Amygdala (tissue), 56 donors: Measurements from ENCODE around the gene IER2.
"Not testable (repeated sequence)": the region's sequence is repeated elsewhere in the genome, so short reads cannot be mapped to it uniquely, and the experiment has no call there.

Experiments
- DNase-seq, 56 donors: peaks; one replicate each; lab custom pipeline; 2025; lab: John Stamatoyannopoulos, UW

The IER2 gene

DNA sequence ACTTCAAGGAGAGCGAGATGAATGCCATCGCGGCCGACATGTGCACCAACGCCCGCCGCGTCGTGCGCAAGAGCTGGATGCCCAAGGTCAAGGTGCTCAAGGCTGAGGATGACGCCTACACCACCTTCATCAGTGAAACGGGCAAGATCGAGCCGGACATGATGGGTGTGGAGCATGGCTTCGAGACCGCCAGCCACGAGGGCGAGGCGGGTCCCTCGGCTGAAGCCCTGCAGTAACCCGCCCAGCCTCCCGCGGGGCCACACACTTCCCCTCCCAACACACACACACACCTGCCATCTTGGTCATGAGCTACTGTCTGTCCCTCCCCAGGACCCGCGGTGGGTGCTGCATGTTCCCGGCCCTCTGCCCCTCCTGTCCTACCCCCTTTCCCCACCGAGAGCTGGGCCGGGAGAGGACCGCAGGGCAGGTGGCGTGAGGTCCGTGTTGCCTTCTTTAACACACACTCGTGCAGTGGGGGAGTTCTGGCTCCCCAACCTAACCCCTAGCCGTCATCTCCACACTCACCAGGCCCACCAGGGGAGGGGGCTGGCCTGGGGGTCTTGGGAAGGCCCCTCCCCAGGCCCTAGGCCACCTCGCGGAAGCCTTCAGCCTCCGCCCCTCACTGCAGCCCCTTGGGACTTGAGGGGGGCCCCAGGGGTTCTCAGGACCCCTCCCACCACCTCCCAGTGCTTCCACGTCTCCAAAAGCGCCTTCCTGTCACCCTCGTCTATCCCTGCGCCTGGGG lies 11.9 kb upstream of the IER2 start:
- DNase-seq, result no peak

DNA sequence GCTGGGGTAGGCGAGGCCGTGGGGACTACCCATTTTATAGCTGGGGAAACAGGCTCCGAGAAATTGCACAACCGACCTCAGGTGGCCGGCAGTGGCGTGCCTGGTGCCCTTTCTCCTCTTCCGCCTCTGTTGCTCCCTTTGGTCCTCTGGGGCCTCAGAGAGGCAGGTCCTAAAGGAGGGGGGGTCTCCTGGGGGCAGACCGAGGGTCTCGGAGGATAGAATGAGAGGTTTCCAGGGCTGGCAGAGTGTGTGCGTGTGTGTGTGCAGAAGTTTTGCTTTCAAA lies 11.4 kb upstream of the IER2 start:
- no peak for DNase-seq

DNA sequence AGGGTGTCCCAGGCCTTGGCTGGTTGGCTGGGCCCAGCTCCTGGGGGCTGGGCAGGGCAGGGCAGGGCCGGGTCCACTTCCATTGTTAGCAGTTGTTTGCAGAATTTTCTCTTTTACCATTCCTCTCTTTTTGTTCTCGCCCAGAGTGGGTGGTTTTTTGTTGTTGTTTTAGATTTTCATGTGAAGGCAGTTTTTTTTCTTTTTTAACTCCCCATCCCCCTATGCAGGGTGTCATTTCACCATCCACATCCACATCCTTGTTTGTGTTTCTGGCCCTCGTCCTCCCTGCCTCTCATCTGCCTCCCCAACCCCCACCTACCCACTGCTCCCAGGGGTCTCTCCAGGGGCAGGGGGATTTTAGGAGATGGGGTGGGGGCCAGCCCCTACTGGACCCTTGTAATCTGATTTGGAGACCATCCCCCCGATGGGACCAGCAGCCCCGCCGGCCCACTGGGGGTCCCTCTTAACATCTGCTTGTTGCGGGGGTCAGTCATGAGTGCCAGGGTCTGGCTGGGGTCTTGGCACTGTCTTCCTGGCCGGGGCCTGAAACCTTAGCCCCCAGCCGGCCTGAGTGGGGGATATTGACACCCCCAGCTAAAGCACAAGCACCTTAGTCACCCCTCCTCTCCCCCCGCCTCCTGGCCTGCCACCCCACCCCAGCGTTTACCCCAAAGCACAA lies 10.4 kb upstream of the IER2 start:
- DNase-seq, result no peak

DNA sequence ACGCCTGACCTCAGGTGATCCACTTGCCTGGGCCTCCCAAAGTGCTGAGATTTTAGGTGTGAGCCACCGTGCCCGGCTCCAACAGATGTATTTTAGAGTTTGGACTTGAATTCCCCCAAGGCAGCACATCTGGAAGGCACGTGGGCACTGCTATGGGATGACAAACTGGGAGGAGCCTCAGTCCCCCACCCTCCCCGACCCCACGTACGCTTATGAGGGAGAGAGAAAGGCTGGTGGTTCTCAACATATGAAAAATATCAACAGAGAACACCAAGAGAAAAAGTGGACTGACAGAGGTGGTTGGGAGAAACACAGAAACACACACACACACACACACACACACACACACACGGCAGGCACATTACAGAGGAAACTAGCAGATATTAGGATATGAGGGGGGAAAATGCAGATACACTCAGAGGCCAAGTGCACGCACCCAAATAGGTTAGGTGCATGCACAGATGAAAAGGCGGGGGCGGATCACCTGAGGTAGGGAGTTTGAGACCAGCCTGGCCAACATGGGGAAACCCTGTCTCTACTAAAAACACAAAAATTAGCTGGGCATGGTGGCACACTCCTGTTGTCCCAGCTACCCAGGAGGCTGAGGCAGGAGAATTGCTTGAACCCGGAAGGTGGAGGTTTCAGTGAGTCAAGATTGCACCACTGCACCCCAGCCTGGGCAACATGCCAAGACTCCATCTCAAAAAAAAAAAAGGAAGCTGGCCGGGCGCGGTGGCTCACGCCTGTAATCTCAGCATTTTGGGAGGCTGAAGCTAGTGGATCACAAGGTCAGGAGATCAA lies 3.2 kb upstream of the IER2 start:
- no peak for DNase-seq

DNA sequence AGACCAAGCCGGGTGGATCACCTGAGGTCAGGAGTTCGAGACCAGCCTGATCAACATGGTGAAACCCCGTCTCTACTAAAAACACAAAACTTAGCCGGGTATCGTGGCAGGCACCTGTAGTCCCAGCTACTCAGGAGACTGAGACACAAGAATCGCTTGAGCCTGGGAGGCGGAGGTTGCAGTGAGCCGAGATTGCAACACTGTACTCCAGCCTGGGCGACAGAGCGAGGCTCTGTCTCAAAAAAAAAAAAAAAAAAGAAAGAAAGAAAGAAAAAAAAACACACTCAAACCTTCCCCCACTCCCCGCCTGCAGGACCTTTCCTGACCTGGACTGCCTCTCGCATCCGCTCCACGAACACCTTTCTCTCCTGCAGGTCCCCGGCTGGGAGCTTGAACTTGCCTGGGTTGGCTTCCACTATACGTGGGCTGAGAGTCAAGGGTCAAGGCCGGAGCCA lies 1.0 kb upstream of the IER2 start:
- DNase-seq, result not testable (repeated sequence)

DNA sequence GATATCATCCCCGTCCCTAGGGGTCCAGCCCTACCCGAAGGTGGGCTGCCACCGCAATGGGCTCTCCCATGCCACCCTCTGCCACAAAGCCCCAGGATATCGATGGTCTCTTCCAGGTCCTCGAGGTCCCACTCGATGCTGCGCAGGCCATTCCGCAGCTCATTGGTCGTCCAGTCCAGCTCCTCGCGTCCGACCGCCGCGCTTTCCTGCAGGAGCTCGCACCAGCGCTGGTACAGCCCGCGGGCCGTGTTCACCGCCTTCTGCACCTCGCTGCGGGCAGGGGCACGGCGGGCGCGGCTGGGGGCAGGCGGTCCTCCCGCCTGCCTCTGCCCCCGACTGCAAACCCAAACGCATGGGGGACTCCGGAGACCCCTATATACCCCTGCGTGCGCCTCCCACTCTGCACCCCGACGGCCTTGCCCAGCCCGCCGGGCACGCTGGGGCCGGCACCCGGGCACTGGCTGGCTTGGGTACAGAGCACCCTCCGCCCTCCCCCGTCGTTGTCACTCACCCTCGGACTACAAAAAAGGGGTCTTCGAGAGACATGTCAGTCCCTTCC lies 504 bp upstream of the IER2 start:
- peak in 16 of 56 donors; percentile 43 to 71 (median 50) for DNase-seq

DNA sequence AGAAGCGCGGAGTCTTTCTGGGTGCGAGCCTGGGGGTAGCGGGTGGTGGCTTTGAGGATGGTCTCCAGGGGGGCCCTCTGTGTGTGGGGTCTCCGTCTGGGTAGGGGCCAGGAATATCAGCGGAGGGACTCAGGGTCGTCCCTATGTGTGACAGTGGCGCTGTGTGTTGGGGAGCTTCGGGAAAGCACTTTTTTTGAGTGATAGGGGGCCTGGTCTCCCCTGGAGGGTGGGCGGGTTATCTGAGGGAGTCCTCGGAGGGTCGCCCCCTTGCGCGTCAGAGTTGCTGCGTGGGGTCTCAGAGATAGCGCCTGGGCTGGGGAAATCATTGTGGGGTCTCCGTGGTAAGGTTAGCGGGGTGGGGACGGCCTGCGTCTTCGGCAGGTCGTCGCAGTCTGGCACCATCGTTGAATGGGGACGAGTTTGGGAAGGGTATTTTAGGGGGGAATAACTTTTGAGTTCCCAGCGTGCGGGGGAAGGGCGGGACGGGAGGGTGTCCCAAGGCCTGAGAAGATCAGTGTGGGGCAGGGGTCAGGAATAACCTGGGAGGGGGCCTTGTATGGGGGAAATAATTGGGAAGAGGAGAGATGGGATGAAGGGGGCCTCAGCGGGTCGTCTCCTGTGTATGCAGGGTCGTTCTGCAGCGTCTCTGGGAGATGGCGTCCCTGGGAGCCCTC lies 857 bp downstream of the IER2 start:
- DNase-seq, result peak in 3 of 56 donors; percentile 29 to 54 (median 43)

DNA sequence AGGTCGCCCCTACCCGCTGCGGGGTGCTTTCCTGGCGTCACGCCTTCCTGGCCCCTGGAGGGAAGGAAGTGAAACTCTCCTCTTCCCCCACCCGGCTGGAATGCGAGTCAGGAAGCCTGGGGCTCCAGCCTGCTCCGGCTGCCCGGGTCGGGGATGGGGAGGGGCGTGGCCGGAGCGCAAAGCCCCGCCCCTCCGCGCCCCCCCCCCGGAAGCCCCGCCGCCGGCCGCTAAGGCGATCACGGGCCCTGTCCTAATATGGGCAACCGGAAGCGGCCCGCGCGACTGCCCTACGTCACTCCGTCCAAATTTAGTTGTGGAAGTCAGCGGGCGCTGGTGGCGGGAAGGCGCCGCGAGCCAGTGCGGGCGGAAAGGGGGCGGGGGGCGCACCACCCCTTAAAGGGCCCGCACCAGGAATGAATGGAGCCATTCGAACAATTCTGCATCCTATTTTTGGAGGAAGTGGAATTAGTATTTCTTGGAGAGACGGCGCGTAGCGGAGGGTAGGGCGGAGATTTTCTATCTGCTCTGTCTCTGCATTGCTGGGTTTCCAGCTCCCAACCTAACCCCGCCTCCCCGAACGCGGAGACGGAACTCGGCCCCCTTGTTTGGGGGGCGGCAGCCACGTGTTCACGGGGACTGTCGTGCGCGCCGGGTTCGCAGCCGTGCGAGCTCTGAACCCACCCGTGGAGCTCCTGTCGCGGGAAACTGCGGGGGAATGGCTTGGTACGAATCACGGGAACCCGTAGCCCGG lies 1.6 kb downstream of the IER2 start:
- peak in 55 of 56 donors; percentile 72 to 99 (median 95) for DNase-seq

DNA sequence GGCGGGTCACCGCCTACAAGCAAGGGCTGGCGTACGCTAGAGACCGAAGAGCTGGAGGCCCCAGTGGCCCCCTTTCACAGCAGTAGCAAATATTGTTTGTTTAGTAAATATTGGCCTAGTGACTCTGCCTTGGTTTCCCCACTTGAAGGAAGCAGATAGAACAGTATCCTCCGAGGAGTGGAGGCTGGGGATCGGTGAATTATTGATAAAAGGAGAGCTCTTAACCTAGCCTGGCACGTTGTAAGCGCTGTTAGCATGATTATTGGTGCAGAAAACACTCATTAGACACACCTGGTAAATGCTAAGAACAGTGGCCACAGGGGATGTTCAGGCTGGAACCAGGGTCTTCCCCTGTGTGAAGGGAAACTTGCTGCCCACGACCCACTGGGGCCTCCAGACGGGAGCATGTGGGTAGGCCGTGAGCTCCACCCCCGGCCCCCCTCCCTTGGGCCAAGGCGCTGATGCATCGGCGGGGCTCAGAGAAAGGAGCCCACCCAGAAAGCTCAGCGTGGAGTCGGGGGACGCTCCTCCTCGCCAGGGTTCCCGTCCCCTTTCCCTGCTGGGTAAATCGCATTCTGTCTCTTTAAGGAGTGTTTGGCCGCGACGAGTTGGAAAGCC lies 2.3 kb downstream of the IER2 start:
- no peak for DNase-seq

DNA sequence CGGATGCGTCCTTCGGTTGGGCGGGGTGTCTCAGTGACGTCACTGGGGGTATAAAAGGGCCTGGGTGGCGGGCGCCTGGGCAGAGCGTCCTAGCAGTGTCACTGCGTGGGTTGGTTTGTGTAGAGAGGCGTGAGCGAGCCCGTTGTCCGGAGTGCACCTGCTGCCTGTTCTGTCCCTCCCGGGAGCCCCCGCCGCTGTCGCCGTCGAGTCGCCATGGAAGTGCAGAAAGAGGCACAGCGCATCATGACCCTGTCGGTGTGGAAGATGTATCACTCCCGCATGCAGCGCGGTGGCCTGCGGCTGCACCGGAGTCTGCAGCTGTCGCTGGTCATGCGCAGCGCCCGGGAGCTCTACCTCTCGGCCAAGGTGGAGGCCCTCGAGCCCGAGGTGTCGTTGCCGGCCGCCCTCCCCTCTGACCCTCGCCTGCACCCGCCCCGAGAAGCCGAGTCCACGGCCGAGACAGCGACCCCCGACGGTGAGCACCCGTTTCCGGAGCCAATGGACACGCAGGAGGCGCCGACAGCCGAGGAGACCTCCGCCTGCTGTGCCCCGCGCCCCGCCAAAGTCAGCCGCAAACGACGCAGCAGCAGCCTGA lies 2.9 kb downstream of the IER2 start:
- peak in 55 of 56 donors; percentile 66 to 98 (median 90) for DNase-seq

DNA sequence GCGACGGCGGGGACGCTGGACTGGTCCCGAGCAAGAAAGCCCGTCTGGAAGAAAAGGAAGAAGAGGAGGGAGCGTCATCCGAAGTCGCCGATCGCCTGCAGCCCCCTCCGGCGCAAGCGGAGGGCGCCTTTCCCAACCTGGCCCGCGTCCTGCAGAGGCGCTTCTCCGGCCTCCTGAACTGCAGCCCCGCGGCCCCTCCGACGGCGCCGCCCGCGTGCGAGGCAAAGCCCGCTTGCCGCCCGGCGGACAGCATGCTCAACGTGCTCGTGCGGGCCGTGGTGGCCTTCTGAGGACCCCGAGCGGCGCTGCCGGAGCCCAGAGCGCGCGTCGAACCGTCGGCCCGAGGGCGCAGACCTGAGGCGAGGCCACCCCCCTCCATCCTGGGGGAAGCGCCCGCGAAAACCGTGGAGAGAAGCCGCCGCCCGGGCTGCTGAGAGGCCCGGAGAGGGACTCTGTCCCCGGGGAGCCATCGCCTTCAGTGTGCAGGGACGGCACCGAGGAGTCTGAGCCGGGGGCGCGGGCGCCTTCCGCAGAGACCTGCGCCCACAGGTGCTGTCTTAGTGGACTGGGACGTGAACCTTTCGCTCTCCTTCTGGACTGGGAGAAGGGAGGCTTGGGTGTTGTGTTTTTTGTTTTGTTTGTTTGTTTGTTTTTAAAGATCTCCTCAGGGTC lies 3.5 kb downstream of the IER2 start:
- peak in 3 of 56 donors; percentile 19 to 40 (median 35) for DNase-seq

DNA sequence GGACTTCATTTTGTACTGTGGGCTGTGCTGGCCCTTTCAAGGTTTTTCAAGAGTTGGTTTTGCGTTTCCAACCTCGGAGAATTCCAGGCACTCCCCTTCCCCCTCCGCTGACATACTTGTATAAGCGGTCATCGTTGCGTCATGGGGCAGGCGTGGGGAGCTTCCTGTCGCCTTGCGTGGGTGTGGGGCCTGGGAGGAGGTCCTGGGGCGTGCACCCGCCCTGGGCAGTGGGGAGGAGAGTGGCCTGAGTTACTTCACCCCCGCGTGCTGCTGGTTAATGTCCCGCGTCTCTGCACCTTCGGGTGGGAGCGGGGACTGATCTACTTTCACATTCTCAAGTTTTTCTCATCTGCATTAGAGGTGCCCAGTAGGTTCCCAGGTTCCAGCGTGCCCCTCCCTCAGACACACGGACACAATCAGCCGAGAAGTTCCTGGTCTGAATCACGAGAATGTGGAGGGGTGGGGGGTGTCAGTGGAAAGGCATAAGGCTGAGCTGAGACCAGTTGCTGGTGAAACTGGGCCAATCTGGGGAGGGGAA lies 4.1 kb downstream of the IER2 start:
- peak in 30 of 56 donors; percentile 3 to 59 (median 34) for DNase-seq

DNA sequence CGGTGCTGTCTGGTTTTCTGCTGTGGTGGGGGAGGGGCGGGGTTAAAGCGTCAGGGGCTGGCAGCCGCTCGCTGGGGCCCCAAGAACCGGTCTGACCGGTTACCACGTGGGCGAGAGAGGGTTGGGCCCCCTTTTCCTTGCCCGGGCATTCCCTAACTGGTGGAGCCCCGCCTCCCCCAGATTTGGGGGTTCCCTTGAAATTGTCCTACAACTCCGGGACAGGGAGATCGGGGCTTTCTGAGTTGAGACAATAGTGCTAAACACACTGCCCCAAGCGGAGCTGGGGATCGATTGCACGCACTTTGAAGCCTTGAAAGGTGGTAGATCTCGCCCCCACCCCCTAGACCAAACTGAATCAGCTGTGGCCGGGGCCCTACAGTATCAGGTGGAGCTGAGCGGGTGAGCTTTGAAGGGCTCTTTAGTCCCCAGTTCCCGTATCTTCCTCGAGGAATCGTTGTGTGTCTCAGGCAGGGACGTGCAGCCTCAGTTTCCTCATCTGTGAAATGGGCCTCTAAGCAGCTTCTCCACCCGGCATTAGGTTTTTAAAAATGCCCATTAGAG lies 4.8 kb downstream of the IER2 start:
- DNase-seq, result peak in 14 of 56 donors; percentile 8 to 57 (median 34)

DNA sequence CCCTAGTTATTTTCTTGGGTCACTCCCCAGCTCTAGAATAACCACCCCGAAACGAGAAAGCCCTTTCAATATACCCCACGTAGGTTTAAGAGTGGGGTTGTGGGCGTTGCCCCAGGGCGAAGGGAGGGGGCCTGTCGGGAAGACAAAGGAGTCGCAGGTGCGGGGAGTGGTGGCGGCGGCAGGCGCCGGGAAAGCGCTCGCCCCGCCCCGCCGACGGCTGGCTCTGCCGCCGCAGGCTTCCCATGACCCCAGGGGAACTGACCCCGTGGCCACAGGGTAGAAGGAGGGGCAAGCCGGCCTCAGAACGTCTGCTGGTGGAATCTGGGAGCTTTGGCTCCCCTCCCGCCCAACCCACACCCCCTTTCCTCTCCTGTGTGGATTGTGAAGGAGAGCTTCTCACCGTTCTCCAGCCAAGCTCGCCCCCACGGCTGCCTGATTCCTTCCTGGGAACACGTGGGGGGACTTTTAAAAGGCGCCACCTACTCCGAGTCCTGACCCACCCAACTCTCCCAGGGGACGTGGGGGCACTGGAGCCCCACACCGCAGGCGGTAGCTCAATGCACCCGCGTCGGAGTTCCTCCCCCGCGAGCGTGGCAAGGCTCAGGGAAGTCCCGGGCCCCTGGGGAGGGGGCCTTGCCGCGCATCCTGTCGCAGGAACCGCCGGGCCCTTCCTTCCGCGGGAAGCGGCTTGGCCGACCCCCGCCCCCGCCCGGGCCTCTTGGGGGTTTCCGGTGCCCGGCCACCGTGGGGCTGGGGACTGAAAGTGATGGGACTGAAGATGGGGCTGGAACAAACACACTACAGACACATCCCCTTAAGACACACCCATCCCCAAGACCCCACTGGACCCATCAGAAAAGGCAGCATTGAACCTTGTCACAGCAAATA lies 5.5 kb downstream of the IER2 start:
- DNase-seq, result peak in 13 of 56 donors; percentile 16 to 59 (median 33)

DNA sequence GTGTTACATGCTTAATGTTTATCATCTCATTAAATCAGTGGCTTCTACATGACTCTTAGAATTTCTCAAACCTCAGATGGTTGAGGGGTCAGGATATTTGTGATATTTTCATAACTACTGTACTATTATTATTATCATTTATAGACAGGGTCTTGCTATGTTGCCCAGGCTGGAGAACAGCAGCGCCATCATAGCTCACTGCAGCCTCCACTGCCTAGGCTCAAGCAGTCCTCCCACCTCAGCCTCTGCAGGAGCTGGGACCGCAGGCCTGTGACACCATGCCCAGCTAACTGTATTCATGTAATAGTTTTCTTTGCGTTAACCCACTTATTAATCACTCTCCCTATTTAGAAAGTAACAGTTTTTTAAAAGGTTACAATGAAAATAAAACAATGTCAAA lies 9.5 kb downstream of the IER2 start:
- no peak for DNase-seq

DNA sequence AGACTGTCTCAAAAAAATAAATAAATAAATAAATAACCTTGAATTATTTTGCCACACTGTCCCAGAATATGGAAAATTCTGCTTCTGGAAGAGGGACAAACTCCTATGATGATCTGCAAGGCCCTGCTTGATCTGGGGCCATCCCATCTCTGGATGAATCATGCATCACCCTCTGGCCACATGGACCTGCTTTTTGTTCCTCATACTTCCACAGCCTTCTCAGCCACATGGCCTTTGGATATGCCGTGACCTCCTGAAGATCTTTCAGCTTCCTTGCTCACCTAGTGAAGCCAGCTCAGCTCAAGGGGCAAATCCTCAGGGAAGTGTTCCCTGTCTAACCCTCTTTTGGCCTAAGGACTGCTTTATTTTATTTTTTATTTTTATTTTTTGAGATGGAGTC lies 10.3 kb downstream of the IER2 start:
- no peak for DNase-seq
